Measurements from ENCODE around the gene STARD10. TPM values are rescaled to one million over a fixed set of nuclear protein-coding genes. Genes with fewer than 3 reads are reported as not detected.

Gene STARD10
- total and polyA plus RNA-seq, 2 donors from 2014 or later, result 40.7 to 127 TPM

GRCh38 chr11:72782081-72782920 is 11.5 kb downstream of the STARD10 start:
- TF ChIP-seq CTCF (IDR thresholded peaks at IDR 0.05; ENCODE audit: borderline replicate concordance, extremely low read depth, insufficient read depth), result no peak
- H3K27ac ChIP-seq (ENCODE audit: low read depth in 2 of 2, low read length in 2 of 2), result no peak overlapping the region
- H3K4me1 ChIP-seq (ENCODE audit: control insufficient read depth in 2 of 3, insufficient read depth in 2 of 3, low read depth in 1 of 3, low read length in 3 of 3), result peaks cover 0 to 45% (median 13%) of the 10 kb centered on the region in 3 donors
- DNase-seq, result peak in 1 of 5 donors; percentile 46
- peak overlapping the region in 1 of 3 donors; percentile 47 for H3K4me3 ChIP-seq (ENCODE audit: low read length in 3 of 3)
- FAIRE-seq, result no peak
- no peak overlapping the region for H3K9ac ChIP-seq (ENCODE audit: low read length in 3 of 3)
- H3K36me3 ChIP-seq (ENCODE audit: control insufficient read depth in 2 of 3, insufficient read depth in 3 of 3, low read length in 3 of 3), result no peaks in the 10 kb centered on the region
- no peaks in the 10 kb centered on the region for H3K9me3 ChIP-seq (ENCODE audit: control insufficient read depth in 2 of 3, insufficient read depth in 1 of 3, low read length in 3 of 3)
- no peaks in the 10 kb centered on the region for H3K27me3 ChIP-seq (ENCODE audit: control insufficient read depth, insufficient read depth, low read length)
- intact Hi-C loops (cut with DNase I), result loop anchor here (10.0 kb wide), 1 partner anchor 48 kb away; no protein-coding TSS in a partner anchor

GRCh38 chr11:72781313-72782080 is 12.3 kb downstream of the STARD10 start:
- intact Hi-C loops (cut with DNase I), result loop anchor here (10.0 kb wide), 1 partner anchor 47 kb away; no protein-coding TSS in a partner anchor
- DNase-seq (peak in 3 of 5 donors; percentile 70 to 86 (median 81)), FAIRE-seq (no peak)
- peak overlapping the region; percentile 61 to 71 for H3K27ac ChIP-seq (ENCODE audit: low read depth in 2 of 2, low read length in 2 of 2)
- H3K9ac ChIP-seq (ENCODE audit: low read length in 3 of 3), result peak overlapping the region in 1 of 3 donors; percentile 72
- H3K4me3 ChIP-seq (ENCODE audit: low read length in 3 of 3), result peak overlapping the region in 2 of 3 donors; percentile 60 to 71
- no peak for TF ChIP-seq CTCF (IDR thresholded peaks at IDR 0.05; ENCODE audit: borderline replicate concordance, extremely low read depth, insufficient read depth)
- H3K9me3 ChIP-seq (ENCODE audit: control insufficient read depth in 2 of 3, insufficient read depth in 1 of 3, low read length in 3 of 3), result no peaks in the 10 kb centered on the region
- no peaks in the 10 kb centered on the region for H3K27me3 ChIP-seq (ENCODE audit: control insufficient read depth, insufficient read depth, low read length)
- H3K36me3 ChIP-seq (ENCODE audit: control insufficient read depth in 2 of 3, insufficient read depth in 3 of 3, low read length in 3 of 3), result no peaks in the 10 kb centered on the region
- peaks cover 0 to 52% (median 19%) of the 10 kb centered on the region in 3 donors for H3K4me1 ChIP-seq (ENCODE audit: control insufficient read depth in 2 of 3, insufficient read depth in 2 of 3, low read depth in 1 of 3, low read length in 3 of 3)

GRCh38 chr11:72781063-72781312 is 12.9 kb downstream of the STARD10 start:
- H3K36me3 ChIP-seq (ENCODE audit: control insufficient read depth in 2 of 3, insufficient read depth in 3 of 3, low read length in 3 of 3), result no peaks in the 10 kb centered on the region
- no peaks in the 10 kb centered on the region for H3K27me3 ChIP-seq (ENCODE audit: control insufficient read depth, insufficient read depth, low read length)
- H3K4me1 ChIP-seq (ENCODE audit: control insufficient read depth in 2 of 3, insufficient read depth in 2 of 3, low read depth in 1 of 3, low read length in 3 of 3), result peaks cover 0 to 55% (median 19%) of the 10 kb centered on the region in 3 donors
- H3K9me3 ChIP-seq (ENCODE audit: control insufficient read depth in 2 of 3, insufficient read depth in 1 of 3, low read length in 3 of 3), result no peaks in the 10 kb centered on the region
- H3K27ac ChIP-seq (ENCODE audit: low read depth in 2 of 2, low read length in 2 of 2), result peak overlapping the region; percentile 61 to 71
- H3K4me3 ChIP-seq (ENCODE audit: low read length in 3 of 3), result peak overlapping the region; percentile 38 to 71 (median 60)
- intact Hi-C loops (cut with DNase I), result loop anchor here (10.0 kb wide), 1 partner anchor 46 kb away; no protein-coding TSS in a partner anchor
- peak overlapping the region in 2 of 3 donors; percentile 35 to 72 for H3K9ac ChIP-seq (ENCODE audit: low read length in 3 of 3)
- FAIRE-seq (no peak), DNase-seq (peak in 2 of 5 donors; percentile 54 to 68)
- no peak for TF ChIP-seq CTCF (IDR thresholded peaks at IDR 0.05; ENCODE audit: borderline replicate concordance, extremely low read depth, insufficient read depth)

Measured in kidney (tissue), 14 donors.